Hindlimb muscle (tissue), 1 donor: ENCODE results near the gene TEX22. TPM values are rescaled to one million over a fixed set of nuclear protein-coding genes. Genes with fewer than 3 reads are reported as not detected.
"Not testable (repeated sequence)": the region's sequence is repeated elsewhere in the genome, so short reads cannot be mapped to it uniquely, and the experiment has no call there.

Experiments
- DNase-seq: peaks from one replicate; pipeline ENCODE4 v3.0.0-alpha.2; 2013
- polyA plus RNA-seq: library from polyadenylated mRNA; unstranded; fragments of 120-200 nt; gene quantifications from one replicate; pipeline ENCODE4 v1.2.1, GENCODE V29; 2013; ENCODE audit not compliant: insufficient read length

TEX22 gene
- 0.56 TPM for polyA plus RNA-seq

- DNase-seq = peak; percentile 92
These were observed at the start of gene TEX22 for GRCh38 chr14:105398044-105398725. TEX22 (plus strand) TSS chr14:105398538; CDS start chr14:105399341, 803 bp downstream.

DNA sequence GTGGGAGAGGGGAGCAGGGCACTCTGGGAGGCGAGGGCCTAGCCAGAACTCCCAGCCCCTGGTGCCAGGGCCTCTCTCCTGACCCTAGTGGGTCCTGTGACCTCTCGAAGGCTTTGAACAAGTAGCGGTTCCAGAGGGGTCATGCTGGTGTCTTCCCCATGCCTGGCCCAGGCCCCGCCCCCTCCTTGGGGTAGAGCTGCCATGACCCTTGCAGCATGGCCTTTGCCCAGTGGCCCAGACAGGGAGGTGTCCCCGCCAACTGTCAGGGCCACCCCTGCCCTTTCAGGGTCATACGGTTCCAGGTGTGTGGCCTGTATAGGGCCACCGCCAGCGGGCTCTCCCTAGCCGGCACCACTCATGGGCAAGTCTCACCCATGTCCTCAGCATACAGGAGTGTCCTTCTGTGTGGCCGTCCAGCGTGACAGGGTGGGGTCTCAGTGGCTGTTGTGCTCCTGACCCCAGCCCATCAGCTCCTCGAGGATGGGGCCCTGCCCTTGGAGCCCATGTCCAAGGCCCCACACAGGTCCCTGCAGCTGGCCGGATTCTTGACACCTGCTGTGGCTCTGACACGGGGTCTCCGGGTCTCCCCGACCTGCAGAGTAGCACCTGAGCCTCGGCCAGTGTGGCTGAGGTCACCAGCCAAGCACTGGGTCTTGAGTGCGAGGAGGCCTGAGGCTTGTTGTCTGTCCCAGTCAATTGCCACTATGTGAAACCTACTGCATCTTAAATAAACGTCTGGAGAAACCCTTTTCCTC, 49.2 kb upstream of the TEX22 start:
- DNase-seq = no peak

DNA sequence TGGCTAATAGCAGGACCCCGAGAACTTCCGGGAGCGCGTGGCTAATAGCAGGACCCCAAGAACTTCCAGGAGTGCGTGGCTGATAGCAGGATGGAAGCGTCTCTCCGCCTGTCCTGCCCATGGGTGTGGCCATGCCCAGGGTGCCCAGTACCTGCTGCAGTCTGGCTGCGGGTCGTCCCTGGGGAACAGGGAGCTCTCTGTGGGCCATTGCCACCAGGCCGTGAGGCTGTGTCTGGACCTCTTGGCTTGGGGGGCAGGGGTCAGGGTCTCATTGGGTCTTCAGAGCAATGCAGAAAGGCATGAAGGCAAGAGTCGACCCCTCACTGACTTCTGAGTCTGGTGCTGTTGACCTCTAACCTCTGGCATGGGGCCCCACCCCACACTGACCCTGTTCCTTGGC, 48.3 kb upstream of the TEX22 start:
- no peak for DNase-seq

DNA sequence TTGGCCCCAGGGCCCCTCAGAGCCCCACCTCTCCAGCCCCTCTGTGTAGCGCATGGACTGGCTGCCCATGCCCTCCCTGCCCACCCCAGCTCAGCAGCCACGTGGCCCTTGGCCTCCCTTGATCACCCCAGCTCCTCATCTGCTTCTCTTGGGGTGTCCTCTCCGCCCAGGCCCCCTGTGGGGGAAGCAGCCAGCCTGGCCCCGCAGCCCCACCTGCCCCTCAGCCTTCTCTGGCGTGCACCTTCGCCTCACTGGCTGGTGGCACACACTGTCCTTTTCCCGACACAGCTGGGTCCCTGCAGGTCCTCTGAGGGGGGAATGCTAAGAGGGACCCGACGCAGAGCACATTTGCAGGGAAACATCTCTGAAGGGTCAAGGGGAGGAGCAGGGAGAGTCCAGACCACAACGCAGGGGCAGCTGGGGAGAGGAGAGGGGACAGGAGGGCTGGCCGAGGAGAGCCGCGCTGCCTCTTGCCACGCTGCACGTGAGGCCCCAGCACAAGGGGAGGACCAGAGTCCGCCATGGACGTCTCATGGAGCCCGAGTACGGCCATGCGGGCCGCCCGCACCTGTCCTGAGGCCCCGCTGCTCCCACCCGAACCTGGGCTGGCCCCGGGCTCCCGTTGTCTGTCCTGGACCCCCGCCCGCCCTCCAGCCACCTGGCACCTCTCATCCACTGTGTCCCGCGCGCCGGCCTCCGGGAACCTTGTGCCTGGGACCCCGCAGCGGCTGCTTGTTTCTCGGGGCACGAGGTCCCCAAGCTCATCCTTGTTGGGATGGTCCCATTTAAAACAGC, 47.7 kb upstream of the TEX22 start:
- DNase-seq = no peak

- no peak for DNase-seq
These were observed 46.9 kb upstream of the TEX22 start for GRCh38 chr14:105351410-105351809.

GRCh38 chr14:105351920-105352851, 46.2 kb upstream of the TEX22 start:
- DNase-seq = peak; percentile 72

- no peak for DNase-seq
These were observed 45.2 kb upstream of the TEX22 start for GRCh38 chr14:105353136-105353535.

- no peak for DNase-seq
These were observed 43.8 kb upstream of the TEX22 start for GRCh38 chr14:105354541-105354940.

GRCh38 chr14:105355049-105355575, 43.2 kb upstream of the TEX22 start:
- DNase-seq = no peak

DNA sequence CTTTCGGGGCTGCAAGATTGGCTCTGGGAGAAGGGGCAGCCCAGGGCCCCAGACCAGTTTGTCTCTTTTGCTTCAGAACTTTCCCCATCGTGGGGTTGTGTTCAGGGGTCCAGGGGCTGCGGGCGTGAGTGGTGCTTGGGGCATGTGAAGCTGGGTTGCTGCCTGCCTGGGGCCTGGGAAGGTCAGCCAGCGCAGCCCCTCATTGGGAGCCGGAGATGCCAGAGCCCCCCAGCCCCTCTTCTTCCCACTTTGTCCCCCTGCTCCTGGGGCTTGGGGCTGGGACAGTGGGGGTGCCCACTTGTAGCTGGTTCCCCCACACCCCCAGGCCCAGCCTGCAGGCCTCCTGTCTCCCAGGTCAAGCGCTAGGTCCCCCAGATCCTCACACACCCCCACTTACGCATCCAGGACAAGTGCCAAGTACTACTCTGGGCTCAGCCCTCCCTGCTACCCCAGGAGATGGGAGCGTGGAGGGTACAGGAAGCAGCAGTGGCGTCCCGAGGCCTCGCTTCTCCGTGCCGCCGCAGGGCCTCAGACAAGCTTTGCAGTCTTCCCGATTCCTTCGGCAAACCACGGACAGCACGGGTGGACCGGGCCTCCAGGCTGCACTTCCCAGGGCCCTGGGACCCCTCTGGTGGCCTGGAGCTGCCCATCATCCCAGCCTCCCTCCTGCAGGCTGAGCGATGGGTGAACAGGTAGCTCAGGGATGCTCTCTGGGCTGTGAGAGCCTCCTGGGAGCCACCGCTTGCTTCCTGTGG, 42.3 kb upstream of the TEX22 start:
- DNase-seq = no peak

DNA sequence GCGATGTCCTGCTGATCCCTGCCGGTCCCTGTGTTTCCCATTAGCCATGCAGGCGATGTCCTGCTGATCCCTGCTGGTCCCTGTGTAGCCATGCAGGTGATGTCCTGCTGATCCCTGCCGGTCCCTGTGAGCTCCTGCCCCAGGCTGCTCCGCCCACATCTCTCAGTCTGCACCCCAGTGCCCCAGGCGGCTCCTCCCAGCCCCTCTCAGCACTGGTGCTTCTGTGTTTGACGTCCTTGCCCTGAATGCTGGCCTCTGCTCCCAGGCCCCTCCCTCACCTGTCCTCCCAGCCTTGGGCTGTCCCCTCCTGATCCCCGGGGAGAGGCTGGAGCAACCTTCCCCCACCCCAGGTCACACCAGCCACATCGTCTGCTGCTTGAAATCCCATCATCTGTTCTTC, 41.4 kb upstream of the TEX22 start:
- no peak for DNase-seq

GRCh38 chr14:105357626-105358025, 40.7 kb upstream of the TEX22 start:
- no peak for DNase-seq

DNA sequence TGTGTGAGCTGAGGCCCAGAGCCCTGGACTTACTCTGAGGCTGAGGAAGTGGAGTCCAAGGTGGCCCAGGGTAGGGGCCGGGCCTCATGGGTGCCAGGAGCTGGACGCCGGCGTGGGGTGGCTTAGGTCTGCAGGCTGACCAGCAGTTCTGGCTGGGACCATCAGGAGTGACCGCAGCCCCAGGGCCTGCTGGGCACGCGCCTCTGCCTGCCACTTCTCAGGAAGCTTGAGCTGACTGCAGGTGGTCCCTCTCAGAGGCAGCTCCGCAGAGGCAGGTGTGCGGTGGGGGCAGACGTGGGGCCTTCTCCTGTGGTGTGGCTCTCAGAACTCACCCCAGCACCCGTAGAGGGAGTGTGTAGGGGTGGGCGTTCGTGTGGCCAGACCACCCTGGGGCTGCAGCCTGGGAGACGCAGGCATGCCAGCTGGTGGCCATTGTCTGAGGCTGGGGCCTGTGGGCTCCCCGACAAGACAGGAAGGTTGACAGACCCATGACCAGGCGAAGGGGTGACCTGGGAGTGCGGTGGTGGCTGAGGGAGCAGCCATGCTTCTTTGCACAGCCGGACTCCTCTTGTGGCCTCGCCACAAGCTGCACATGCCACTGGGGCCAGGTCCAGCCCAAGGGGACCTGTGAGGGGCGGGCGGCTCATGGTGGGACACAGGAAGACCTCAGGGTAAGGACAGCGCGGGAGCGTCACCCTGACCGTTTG, 40.0 kb upstream of the TEX22 start:
- DNase-seq = no peak

DNA sequence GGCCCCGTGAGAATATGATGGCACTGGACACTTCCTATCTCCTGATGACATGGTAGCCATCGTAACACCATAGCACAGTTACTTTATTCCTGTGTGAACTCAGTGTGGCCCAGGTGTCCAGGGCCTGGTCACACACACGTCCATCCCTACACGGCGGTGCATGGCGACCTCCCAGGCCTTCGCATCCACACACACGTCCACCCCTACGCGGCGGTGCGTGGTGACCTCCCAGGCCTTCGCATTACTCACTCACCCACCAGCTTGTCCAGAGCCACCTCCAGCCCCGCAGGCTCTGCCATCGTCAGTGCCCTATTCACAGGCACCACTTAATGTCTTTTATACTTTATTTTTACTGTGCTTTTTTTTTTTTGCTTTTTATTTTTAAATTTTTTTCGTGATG, 39.4 kb upstream of the TEX22 start:
- DNase-seq = no peak

- DNase-seq = not testable (repeated sequence)
These were observed 36.9 kb upstream of the TEX22 start for GRCh38 chr14:105361412-105361811.

- no peak for DNase-seq
These were observed 34.3 kb upstream of the TEX22 start for GRCh38 chr14:105363847-105364708.

DNA sequence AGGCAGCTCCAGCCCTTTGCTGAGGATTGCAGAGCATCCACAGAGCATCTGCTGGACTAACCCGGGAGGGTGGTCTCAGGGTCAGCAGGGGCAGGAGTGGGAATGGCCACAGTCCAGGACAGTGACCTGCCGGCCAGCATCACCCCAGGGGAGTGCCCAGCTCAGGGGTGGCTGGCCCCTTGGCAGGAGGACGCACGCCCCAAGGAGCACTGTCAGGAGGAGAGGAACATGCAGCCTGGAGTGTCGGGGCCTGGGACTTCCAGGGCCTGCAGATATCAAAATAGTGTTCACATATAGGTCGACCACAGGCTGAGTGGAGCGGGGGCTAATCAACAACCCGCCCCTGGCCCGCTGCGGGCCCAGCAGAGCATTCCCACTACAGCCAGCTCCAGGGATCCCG, 33.2 kb upstream of the TEX22 start:
- no peak for DNase-seq

GRCh38 chr14:105365681-105366080, 32.7 kb upstream of the TEX22 start:
- no peak for DNase-seq

DNA sequence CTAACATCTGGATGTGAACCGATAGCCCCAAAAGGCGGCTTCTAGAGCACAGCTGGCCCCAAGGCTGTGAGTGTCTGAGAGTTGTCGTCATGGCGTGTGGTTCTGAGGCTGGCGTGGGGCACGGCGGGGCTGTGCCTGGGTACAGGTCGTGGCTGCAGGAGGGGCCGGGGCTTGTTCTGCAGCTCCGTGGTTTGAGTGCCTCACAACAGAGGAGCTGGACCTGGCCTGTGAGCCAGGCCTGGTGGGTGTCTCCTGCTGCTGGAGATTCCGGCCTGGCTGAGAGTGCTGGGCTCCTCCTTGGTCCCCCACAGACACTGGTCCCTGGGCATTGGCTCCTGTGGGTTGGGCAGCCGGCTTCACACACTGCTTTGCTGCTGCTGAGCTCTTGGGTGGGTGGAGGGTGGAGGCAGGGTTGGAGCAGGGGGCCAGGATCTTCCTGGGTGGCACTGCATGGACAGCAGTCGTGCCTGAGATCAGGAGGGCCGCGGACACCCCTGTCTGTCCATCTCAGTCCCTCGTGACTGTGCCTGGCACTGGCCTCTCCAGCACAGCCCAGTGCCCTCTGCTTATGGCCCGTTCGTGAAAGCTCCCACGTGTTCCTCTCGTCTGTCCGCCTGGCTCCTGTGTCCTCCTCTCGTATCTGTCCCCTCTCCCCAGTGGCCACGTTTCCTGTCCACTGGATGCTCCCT, 31.8 kb upstream of the TEX22 start:
- no peak for DNase-seq
